Heart left ventricle (tissue), 13 donors: ENCODE results near the gene ELOVL3.

ENCODE experiments used
- CTCF ChIP-seq, 12 donors: fragments of 200-600 bp; sonication (generic) in 4 of 12; IDR thresholded peaks; one replicate each; pipeline versions ENCODE4 v1.5.0 to v1.8.0; 2018 to 2022; ENCODE audit warnings: antibody characterized with exemption in 12 of 12, mild to moderate bottlenecking in 5 of 12
- POLR2A ChIP-seq, 2 donors: fragments of 450-650 bp; IDR thresholded peaks; one replicate each; pipeline ENCODE4 v1.6.1; 2017; ENCODE audit warnings: antibody characterized with exemption in 2 of 2, mild to moderate bottlenecking in 2 of 2, moderate library complexity in 2 of 2
- donor health status: ischemic (EF 13 %, LVEDD 7.1; RV severe dilation, severe dysfunction).
- donor health status: DM: no; HTN: yes; CAD: no.
- donor health status: DM: no; HTN: no; CAD: no.
- donor health status: ischemic (EF 25% LVEDD 6.9; RV normal size, moderate dysfunction).
- donor health status: ischemic (EF 25% LVEDD 5.7; RV mildly dilated, moderate dysfunction).
- donor health status: ischemic (EF 35%, LVEDD 5.7; RV mildly dilated, moderate dysfunction).
- donor health status: nonischemic (EF 11% LVEDD 7.7; RV severe dilation, severe dysfunction).
- donor health status: DM: yes; HTN: yes; CAD: no.
- donor health status: PGD.
- donor health status: ischemic (EF 29% LVEDD 5.4; RV normal size, mild dysfunction).
- donor health status: nonischemic (EF 23%, LVEDD 6.1; RV moderate dilation, normal function).

- TF ChIP-seq CTCF (IDR thresholded peaks at IDR 0.05) (no peak), POLR2A (IDR thresholded peaks at IDR 0.05) (no peak)
These were observed 19.8 kb downstream of the ELOVL3 start for GRCh38 chr10:102245932-102246251.
